B cell (primary cell): Measurements from ENCODE around the gene ZFHX2.

Experiments used
- CTCF ChIP-seq: fragments of 200-600 bp; IDR thresholded peaks from one replicate; pipeline ENCODE4 v1.8.0; 2022; ENCODE audit warnings: antibody characterized with exemption, mild to moderate bottlenecking
- EZH2 ChIP-seq: IDR thresholded peaks from 2 replicates; pipeline ENCODE4 v1.6.1; 2012; ENCODE audit warnings: borderline replicate concordance, low read depth, mild to moderate bottlenecking, moderate library complexity, low read length; ENCODE audit not compliant: insufficient read depth, poor library complexity, severe bottlenecking

GRCh38 chr14:23568600-23569331, 17.2 kb upstream of the ZFHX2 start:
- TF ChIP-seq CTCF = no peak
- no peak for TF ChIP-seq EZH2
